Neutrophil (primary cell): ENCODE results near the gene MAP7D3.

Source experiments
- H3K27ac ChIP-seq: fragments of 200-600 bp; sonication (generic); 2 replicates; pipeline ENCODE4 v1.5.1; 2016; ENCODE audit warnings: mild to moderate bottlenecking, moderate library complexity
- H3K27me3 ChIP-seq: fragments of 200-600 bp; sonication (generic); 2 replicates; pipeline ENCODE4 v1.6.0; 2016; ENCODE audit warnings: mild to moderate bottlenecking
- H3K36me3 ChIP-seq: fragments of 200-600 bp; sonication (generic); 2 replicates; pipeline ENCODE4 v1.5.1; 2017
- H3K4me1 ChIP-seq, 2 experiments: fragments of 200-600 bp in 1 of 2; sonication (generic) in 1 of 2; 1 replicate in 1 of 2; 2 replicates in 1 of 2; pipeline versions ENCODE4 v1.5.1 to v1.6.1; 2013 to 2016; ENCODE audit warnings: low read depth in 1 of 2, low read length in 1 of 2, mild to moderate bottlenecking in 1 of 2, moderate library complexity in 1 of 2; ENCODE audit not compliant: control insufficient read depth in 1 of 2, insufficient read depth in 1 of 2
- H3K4me3 ChIP-seq, 2 experiments: fragments of 200-600 bp in 1 of 2; sonication (generic) in 1 of 2; 1 replicate in 1 of 2; 2 replicates in 1 of 2; pipeline ENCODE4 v1.5.1; 2013 to 2016; ENCODE audit warnings: low read depth in 1 of 2, low read length in 1 of 2, mild to moderate bottlenecking in 1 of 2, moderate library complexity in 1 of 2
- H3K9me3 ChIP-seq: fragments of 200-600 bp; sonication (generic); 2 replicates; pipeline ENCODE4 v1.5.1; 2016
- CTCF ChIP-seq: fragments of 200-600 bp; sonication (generic); IDR thresholded peaks from 2 replicates; pipeline ENCODE4 v1.5.1; 2016; ENCODE audit warnings: antibody characterized with exemption

MAP7D3 gene

GRCh38 chrX:136219893-136220292 is 31.3 kb downstream of the MAP7D3 start:
- Histone ChIP-seq H3K9me3 (no peaks in the 10 kb centered on the region), H3K4me3 (no peak overlapping the region), H3K36me3 (peaks cover 5% of the 10 kb centered on the region), H3K27ac (no peak overlapping the region), H3K27me3 (no peaks in the 10 kb centered on the region), H3K4me1 (no peaks in the 10 kb centered on the region)
- no peak for TF ChIP-seq CTCF

GRCh38 chrX:136215559-136215958 is 35.6 kb downstream of the MAP7D3 start:
- no peak overlapping the region for H3K4me3 ChIP-seq
- H3K27me3 ChIP-seq: no peaks in the 10 kb centered on the region
- no peak for TF ChIP-seq CTCF
- peaks cover 5% of the 10 kb centered on the region for H3K36me3 ChIP-seq
- no peaks in the 10 kb centered on the region for H3K9me3 ChIP-seq
- H3K4me1 ChIP-seq: peaks cover 4 to 7% of the 10 kb centered on the region in 2 experiments
- no peak overlapping the region for H3K27ac ChIP-seq

- Histone ChIP-seq H3K4me3 (no peak overlapping the region), H3K4me1 (peaks cover 10 to 14% of the 10 kb centered on the region in 2 experiments), H3K36me3 (peaks cover 5% of the 10 kb centered on the region), H3K27me3 (no peaks in the 10 kb centered on the region), H3K9me3 (no peaks in the 10 kb centered on the region), H3K27ac (no peak overlapping the region)
- TF ChIP-seq CTCF: no peak
Measured at GRCh38 chrX:136214551-136214950, 36.6 kb downstream of the MAP7D3 start.

GRCh38 chrX:136212557-136213111 is 38.6 kb downstream of the MAP7D3 start:
- no peak overlapping the region for H3K27ac ChIP-seq
- H3K9me3 ChIP-seq: no peaks in the 10 kb centered on the region
- H3K36me3 ChIP-seq: no peaks in the 10 kb centered on the region
- H3K27me3 ChIP-seq: no peaks in the 10 kb centered on the region
- peaks cover 10 to 14% of the 10 kb centered on the region in 2 experiments for H3K4me1 ChIP-seq
- H3K4me3 ChIP-seq: no peak overlapping the region
- no peak for TF ChIP-seq CTCF

GRCh38 chrX:136211766-136212556 is 39.2 kb downstream of the MAP7D3 start:
- no peak for TF ChIP-seq CTCF
- no peaks in the 10 kb centered on the region for H3K27me3 ChIP-seq
- no peaks in the 10 kb centered on the region for H3K9me3 ChIP-seq
- no peak overlapping the region for H3K4me3 ChIP-seq
- no peaks in the 10 kb centered on the region for H3K36me3 ChIP-seq
- H3K4me1 ChIP-seq: peaks cover 10 to 14% of the 10 kb centered on the region in 2 experiments
- H3K27ac ChIP-seq: no peak overlapping the region
